ENCODE measurements around the gene KHK.
A peak's percentile ranks its signal among the peaks of the same experiment; 100 is the strongest.

Gene KHK

GRCh38 chr2:27127883-27128667, 41.5 kb downstream of the KHK start:
- DNase-seq (ENCODE audit: low read depth) = no peak

DNA sequence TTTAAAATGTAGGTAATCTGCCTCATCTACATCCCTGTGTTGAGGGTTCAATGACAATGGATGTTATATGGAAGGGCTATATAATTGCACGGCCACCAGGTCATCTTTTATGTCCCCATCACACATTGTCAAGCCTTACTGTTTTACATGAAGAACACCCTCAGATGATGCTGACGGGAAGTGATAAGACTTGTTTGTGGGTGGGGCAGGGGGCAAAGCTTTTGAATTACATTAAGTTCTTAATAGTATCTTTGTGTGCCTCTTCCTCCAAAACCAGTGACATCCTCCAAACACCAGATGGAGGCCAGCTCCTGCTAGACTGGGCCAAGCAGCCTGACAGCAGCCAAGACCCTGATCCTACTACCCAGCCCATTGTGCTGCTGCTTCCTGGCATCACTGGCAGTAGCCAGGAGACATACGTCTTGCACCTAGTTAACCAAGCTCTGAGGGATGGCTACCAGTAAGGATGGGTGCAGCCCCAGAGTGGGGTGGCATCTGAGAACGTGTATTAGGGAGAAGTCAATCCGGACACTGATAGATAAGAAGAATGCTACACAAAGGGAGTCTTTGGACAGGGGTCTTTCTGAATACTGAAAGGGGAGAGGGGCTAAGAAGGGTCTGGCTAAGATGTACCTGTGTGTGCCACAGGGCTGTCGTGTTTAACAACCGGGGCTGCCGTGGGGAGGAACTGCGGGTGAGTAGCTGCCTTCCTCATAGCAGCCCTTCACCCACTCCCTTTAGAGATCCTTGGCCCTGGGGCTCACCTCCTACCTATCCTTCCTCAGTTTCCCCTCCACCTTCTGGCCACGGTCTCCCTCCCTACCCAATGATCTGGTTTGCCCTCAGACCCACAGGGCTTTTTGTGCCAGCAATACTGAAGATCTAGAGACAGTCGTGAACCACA, 42.3 kb downstream of the KHK start:
- DNase-seq (ENCODE audit: low read depth) = no peak

DNA sequence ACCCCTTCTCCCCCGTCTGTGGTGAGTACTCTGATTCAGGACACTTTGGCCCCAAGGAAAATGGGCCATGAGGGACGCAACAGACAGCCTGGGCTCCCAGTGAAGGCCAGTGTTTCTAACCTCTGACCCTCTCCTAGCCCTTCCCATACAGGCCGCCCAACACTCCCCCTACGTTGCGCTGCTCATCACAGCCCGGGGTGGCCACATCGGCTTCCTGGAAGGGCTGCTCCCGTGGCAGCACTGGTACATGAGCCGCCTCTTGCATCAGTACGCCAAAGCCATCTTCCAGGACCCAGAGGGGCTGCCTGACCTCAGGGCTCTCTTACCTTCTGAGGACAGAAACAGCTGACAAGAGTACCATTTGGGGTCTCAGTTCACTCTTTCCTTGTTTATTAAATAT, 43.8 kb downstream of the KHK start:
- DNase-seq (ENCODE audit: low read depth) = no peak

DNA sequence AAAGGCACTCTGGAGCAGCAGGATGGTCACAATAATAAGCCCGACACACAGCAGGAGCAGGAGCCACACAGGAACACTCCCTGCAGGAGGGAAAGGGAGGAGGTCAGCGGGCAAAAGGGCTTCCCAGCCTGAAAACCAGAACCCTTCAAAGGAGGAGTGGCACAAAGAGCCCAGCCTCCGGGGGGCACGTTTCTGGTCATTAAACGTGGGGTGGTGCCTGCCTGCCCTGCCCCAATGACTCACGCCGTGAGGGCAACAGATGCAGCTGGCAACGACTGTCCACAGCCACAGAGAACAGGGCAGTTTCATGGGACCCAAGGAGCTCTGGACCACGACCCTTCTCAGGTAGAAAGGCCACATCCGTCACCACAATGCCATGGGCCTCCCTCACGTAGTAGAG, 44.9 kb downstream of the KHK start:
- DNase-seq (ENCODE audit: low read depth) = no peak

DNA sequence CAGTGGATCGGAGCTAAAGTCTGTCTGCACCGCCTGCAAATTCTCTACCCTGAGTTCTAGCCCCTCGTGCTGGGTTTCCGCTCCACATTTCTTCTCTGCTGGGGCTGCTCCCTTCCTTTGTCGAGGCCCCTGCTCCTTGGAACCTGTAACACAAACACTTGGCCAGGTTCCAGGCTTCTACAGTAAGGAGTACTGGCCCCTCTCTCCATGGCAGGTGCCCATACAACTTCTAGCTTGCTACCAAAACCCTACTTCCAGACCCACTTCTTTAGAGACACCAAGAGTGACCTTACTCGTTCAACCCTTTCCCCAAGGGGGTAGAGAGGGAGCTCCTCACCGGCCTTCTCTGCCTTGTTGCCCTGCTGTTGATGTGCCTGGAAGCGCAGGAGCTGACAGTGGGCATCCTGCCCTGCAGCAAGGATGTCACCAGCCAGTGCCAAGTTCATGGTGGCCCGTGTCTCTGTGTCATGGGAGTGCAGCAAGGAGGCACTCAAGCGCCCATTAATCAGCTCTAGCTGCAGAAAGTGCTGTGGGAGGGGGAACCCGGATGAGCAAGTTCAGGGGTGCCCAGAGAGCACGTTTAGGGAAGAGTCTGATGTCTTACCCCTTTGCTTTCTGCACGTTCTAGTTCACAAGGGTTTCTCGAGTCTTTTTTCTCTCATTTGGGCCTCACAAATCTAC, 46.8 kb downstream of the KHK start:
- DNase-seq (ENCODE audit: low read depth) = no peak

DNA sequence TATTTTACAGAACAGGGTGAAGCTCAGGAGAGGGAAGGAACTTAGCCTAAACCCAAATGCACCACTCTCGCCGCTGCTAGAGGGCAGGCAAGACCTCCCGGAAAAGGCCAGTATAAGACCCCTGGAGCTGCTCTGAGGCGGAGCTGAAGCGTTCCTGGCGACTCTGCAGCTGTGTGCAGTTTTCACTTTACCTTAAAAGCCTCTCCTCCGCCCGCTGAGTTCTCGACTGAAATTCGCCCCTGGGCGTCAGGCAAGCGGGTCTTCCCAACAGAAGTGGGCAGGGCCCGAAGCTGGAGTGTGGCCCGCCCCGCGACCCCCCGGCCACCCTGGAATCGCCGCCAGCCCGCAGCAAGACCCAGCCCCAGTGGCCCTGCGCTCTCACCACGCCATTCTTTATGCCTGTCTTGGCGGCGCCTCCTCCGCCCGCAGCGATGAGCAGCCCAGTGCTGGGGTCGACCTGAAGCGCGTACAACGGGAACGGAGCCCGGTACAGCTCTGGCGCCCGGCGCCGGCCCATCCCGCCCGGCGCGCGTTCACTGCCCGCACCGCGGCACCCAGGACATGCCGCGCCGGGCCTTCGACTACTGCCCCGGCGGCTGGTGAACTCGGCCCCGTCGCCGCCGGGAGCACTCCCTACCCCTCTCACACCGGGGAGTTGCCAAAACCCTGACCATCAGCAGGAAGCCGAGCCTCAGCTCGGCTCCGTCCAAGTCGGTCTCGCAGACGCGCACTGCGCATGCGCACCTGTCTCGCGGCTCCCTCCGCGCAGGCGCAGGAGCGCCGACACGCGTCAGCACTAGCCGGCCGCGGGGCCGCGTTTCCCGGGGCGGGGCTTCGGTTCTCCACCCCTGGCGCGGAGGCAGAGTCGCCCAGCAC, 47.6 kb downstream of the KHK start, which contains the start of gene PREB:
TSS of gene PREB (minus strand) at position 732 of the 876 bp plus-strand sequence. CDS start at position 517, 215 bp downstream.
- peak; percentile 96 for DNase-seq (ENCODE audit: low read depth)

DNA sequence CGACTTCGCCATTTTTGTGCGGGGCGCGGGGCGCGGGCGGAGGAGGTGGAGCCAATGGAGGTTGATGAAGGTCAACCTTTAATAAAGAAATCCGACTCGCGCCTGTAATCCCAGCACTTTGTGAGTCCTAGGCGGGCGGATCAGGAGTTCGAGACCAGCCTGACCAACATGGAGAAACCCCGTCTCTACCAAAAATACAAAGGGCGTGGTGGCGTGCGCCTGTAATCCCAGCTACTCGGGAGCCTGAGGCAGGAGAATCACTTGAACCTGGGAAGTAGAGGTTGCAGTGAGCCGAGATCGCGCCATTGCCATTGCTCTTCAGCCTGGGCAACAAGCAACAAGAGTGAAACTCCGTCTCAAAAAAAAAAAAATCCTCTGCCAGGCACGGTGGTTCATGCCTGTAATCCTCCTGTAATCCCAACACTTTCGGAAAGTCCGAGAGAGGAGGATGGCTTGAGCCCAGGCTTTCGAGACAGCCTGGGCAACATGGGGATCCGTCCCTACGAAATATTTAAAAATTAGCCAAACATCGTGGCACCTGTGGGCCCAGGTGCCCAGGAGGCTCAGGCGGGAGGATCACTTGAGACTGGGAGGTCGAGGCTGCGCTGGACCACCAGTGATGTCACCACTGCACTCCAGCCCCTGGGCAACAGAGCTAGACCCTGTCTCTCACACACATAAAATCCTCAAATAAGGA, 48.4 kb downstream of the KHK start:
- DNase-seq (ENCODE audit: low read depth) = no peak

DNA sequence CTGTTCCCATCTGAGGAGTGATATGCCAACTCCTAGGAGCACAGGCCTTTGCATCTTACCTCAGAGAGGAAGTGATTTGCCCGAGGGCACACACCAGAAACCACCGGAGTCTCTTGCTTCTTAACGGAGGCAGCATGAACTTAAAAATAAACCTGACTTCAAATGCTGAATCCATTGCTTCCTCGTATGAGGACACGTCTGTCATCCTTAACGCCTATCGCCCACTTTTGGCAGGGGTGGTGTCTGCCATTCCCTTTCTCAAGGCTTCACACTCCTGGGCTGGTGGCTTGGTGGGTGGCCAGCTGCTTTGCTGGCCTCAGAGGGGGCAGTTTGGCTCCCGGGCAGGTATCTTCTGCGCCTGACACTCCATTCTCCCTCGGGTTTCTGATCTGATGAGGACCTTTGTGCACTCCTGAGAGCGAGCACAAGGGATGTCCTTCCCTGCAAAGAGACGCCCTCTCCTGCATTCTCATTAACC, 48.9 kb downstream of the KHK start:
- DNase-seq (ENCODE audit: low read depth) = no peak

- DNase-seq (ENCODE audit: low read depth) = no peak
Measured at GRCh38 chr2:27136751-27137150, 50.2 kb downstream of the KHK start.

GRCh38 chr2:27137322-27137935, 50.9 kb downstream of the KHK start:
- DNase-seq (ENCODE audit: low read depth) = no peak

GRCh38 chr2:27138111-27138510, 51.5 kb downstream of the KHK start:
- DNase-seq (ENCODE audit: low read depth) = no peak

DNA sequence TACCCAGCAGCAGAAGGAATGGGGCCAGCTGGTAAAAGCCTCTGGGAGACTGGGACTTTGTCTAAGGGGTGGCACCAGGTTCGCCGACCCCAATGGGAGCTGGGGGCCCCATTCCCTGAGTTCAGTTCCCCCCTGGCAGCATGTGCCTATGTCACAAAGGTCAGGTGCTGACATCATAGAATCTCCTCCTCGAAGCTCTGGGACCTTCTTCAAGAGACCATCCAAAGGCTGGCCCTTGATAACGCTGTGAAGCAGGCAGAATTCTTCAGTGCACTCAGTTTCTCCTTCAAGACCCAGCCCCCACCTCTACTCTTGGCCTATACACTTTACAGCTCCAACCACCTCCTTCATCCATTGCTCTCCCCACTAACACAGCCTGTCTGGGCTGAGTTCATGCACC, 52.7 kb downstream of the KHK start, which contains the start of gene PRR30:
TSS of gene PRR30 (minus strand) at position 101 of the 400 bp plus-strand sequence. CDS start 1,081 bp downstream, outside the sequence.
- DNase-seq (ENCODE audit: low read depth) = no peak

DNA sequence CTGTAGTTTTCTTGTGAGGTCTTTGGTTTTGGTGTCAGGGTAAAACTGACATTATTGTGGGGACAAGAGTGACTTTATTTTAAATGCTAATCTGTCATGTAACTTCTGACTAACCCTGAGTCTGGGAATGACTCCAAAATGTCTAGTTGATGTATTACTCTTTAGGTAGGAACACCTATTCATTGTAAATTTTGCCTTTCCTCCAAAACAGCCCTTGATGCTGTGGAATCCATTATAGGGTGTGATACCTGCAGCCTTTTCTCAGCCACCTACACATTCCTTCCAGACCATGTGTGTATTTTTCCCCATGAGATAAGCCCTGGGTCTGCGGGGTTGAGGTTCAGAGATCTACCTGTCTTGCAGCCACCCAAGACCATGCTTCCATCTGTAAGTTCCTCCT, 56.7 kb downstream of the KHK start:
- DNase-seq (ENCODE audit: low read depth) = no peak

GRCh38 chr2:27145682-27146081, 59.1 kb downstream of the KHK start:
- DNase-seq (ENCODE audit: low read depth) = no peak

- no peak for DNase-seq (ENCODE audit: low read depth)
Measured at GRCh38 chr2:27147935-27148334, 61.4 kb downstream of the KHK start.

- no peak for DNase-seq (ENCODE audit: low read depth)
Measured at GRCh38 chr2:27148801-27149439, 62.3 kb downstream of the KHK start, which contains the start of gene TCF23. TCF23 (plus strand) TSS chr2:27149004; CDS start chr2:27149134, 130 bp downstream.

- no peak for DNase-seq (ENCODE audit: low read depth)
Measured at GRCh38 chr2:27149570-27150405, 63.2 kb downstream of the KHK start.
